PFSK-1 (cell line): ENCODE measurements around the gene ABCC12.

ENCODE experiments used
- POLR2AphosphoS5 ChIP-seq: IDR thresholded peaks from 2 replicates; pipeline ENCODE4 v1.6.1; 2012; ENCODE audit warnings: low read depth, mild to moderate bottlenecking, control low read depth, low read length, moderate library complexity
- SIN3A ChIP-seq: IDR thresholded peaks from 2 replicates; pipeline ENCODE4 v1.6.1; 2012; ENCODE audit warnings: mild to moderate bottlenecking, low read length, moderate library complexity, borderline replicate concordance; ENCODE audit not compliant: insufficient read depth
- TAF1 ChIP-seq: IDR thresholded peaks from 2 replicates; pipeline ENCODE4 v1.6.1; 2012; ENCODE audit warnings: low read length, control low read depth, borderline replicate concordance; ENCODE audit not compliant: insufficient read depth
- TF ChIP-seq, protein P1 (sequence below), 2 experiments: IDR thresholded peaks; 2 replicates each; pipeline versions ENCODE4 v1.6.1 to v1.8.0; 2011 to 2012; ENCODE audit warnings: low read depth in 2 of 2, low read length in 2 of 2, control low read depth in 1 of 2, inconsistent platforms in 1 of 2, mild to moderate bottlenecking in 1 of 2, moderate library complexity in 1 of 2; ENCODE audit not compliant: insufficient read depth in 1 of 2

DNA sequence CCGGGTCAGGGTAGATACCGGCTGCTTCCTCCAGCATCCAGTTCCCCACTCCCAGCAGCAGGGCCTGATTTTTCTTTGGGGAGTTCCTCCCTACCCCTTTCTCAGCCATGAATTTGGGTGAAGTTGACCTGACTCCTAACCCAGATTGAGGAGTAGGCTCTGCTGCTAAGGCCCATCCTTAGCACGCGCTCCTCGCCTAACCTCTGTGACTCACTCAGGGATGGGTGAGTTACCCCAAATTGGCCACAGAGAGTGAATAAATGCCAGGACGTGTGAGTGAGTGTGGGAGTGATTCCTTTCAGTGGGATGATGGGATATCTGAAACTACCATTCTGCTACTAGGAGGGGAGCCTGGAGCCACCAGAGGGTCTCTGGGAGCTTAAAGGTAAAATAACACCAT is 28.9 kb upstream of the ABCC12 start:
- TF ChIP-seq SIN3A, result no peak
- no peak for TF ChIP-seq POLR2AphosphoS5
- no peak for TF ChIP-seq TAF1
- TF ChIP-seq, protein P1, sequence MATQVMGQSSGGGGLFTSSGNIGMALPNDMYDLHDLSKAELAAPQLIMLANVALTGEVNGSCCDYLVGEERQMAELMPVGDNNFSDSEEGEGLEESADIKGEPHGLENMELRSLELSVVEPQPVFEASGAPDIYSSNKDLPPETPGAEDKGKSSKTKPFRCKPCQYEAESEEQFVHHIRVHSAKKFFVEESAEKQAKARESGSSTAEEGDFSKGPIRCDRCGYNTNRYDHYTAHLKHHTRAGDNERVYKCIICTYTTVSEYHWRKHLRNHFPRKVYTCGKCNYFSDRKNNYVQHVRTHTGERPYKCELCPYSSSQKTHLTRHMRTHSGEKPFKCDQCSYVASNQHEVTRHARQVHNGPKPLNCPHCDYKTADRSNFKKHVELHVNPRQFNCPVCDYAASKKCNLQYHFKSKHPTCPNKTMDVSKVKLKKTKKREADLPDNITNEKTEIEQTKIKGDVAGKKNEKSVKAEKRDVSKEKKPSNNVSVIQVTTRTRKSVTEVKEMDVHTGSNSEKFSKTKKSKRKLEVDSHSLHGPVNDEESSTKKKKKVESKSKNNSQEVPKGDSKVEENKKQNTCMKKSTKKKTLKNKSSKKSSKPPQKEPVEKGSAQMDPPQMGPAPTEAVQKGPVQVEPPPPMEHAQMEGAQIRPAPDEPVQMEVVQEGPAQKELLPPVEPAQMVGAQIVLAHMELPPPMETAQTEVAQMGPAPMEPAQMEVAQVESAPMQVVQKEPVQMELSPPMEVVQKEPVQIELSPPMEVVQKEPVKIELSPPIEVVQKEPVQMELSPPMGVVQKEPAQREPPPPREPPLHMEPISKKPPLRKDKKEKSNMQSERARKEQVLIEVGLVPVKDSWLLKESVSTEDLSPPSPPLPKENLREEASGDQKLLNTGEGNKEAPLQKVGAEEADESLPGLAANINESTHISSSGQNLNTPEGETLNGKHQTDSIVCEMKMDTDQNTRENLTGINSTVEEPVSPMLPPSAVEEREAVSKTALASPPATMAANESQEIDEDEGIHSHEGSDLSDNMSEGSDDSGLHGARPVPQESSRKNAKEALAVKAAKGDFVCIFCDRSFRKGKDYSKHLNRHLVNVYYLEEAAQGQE (IDR thresholded peaks at IDR 0.05; ENCODE audit: insufficient read depth in 1 of 2, low read depth in 2 of 2, low read length in 2 of 2), result no peak
